AG09319 (cell line): ENCODE results near the gene BST2.

Source experiments
- DNase-seq: peaks from one replicate; pipeline ENCODE4 v3.0.0-alpha.2; 2010; ENCODE audit warnings: low read depth; ENCODE audit errors: extremely low read depth
- CTCF ChIP-seq: IDR thresholded peaks from 2 replicates; pipeline ENCODE4 v1.5.1; 2011; ENCODE audit warnings: low read depth, mild to moderate bottlenecking, inconsistent platforms, low read length, moderate library complexity

The BST2 gene

GRCh38 chr19:17406046-17406886 lies 836 bp upstream of the BST2 start:
- no peak for TF ChIP-seq CTCF
- DNase-seq = no peak

- TF ChIP-seq CTCF = no peak
- no peak for DNase-seq
Measured at GRCh38 chr19:17404621-17405249, 695 bp downstream of the BST2 start.

- no peak for TF ChIP-seq CTCF
- no peak for DNase-seq
Measured at GRCh38 chr19:17404015-17404414, 1.4 kb downstream of the BST2 start.

- DNase-seq = no peak
- no peak for TF ChIP-seq CTCF
Measured at GRCh38 chr19:17402982-17403855, 2.2 kb downstream of the BST2 start.

- no peak for TF ChIP-seq CTCF
- no peak for DNase-seq
Measured at GRCh38 chr19:17401628-17402027, 3.8 kb downstream of the BST2 start.

- DNase-seq = no peak
Measured at GRCh38 chr19:17398902-17399527, 6.4 kb downstream of the BST2 start.

More at GRCh38 chr19:17398902-17399527, 6.4 kb downstream of the BST2 start:
- TF ChIP-seq CTCF = no peak
